Stimulated activated CD4-positive, alpha-beta T cell treated with anti-CD3 and anti-CD28 coated beads, Interleukin-1b, Interleukin-23, amount 100 ng/mL, for 48 hours (primary cell): ENCODE results near the gene CFAP77.
A peak's percentile ranks its signal among the peaks of the same experiment; 100 is the strongest.

Experiments
- DNase-seq: peaks from one replicate; pipeline ENCODE4 v3.0.0-alpha.2; 2020

Gene CFAP77

DNA sequence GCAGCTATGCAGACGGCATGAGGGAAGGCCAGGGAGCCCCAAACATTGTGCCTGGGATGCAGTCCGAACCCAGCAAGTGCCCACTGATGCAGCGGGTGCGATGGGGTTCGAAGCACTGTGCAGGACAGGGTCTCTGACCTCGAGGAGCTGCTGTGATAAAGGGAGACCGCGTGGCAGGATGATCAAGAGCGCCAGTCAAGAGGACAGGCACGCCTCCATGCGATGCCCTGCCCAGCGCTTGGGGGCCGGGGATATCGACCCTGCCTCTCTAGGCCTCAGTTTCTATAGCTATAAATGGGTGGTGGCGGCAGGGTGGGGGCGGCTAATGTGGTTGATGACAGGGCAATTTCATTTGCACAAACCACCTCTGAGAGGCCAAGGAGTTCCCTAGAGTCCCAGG lies 87.7 kb downstream of the CFAP77 start:
- no peak for DNase-seq

DNA sequence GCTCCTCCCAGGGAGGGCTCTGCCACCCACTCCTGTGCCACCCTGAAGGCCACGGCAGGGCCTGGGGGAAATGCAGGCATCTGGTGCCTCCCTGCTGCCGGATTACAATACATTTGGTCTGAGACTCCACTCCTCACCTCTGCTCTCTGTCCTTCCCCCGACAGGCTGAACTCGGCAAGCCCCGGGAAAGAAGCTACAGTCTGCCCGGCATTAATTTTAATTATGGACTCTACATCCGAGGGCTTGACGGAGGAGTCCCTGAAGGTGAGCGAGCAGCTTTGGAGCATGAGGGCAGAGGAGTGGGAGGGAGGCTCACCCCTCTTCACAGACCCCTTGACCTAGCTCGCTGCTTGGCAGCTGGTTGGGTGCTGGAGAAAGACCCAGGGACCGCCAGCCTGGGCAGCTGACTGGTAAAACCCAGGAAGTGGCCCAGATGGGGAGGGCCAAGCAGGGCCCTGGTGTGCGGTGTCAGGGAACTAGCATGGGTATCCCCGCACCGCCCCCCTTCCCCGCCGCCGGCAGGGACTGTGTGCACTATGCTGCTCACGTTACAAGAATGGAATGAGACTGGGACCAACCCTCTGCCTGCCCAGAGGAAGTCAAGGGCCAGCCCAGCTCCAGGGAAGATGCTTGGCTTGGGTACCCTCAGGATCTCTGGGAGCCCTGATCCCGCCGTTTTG lies 88.7 kb downstream of the CFAP77 start:
- no peak for DNase-seq

DNA sequence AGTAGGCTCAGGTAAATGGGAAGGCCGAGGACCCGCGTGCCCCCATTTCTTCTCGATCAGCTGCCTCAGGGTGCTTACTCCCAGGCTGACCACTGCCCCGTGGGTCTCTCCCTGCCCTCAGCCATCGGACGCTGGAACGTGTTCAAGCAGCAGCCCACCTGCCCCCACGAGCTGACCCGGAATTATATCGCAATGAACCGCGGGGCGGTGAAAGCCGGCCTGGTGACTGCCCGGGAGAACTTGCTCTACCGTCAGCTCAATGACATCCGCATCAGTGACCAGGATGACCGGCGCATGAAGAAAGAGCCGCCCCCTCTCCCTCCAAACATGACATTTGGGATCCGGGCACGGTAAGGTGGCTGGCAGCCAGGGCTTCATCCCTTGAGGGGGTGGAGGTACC lies 89.2 kb downstream of the CFAP77 start:
- no peak for DNase-seq

DNA sequence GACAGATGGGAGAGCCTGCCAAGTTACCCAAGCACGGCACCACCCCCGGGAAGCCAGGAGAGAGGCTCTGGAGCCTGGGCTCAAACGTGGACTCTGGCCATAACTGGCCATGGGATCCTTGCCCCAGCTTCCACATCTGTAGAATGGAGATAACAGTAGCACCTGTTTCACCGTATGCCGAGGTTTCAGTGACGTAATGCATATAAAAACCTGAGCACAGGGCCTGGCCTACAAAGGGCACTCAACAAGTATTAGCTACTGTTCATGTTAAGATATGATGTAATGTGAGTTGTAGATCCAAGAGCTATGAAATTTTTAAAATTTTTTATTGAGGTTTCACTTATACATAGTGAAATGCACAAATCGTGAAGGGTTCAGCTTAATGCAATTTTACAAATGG lies 90.2 kb downstream of the CFAP77 start:
- DNase-seq, result no peak

DNA sequence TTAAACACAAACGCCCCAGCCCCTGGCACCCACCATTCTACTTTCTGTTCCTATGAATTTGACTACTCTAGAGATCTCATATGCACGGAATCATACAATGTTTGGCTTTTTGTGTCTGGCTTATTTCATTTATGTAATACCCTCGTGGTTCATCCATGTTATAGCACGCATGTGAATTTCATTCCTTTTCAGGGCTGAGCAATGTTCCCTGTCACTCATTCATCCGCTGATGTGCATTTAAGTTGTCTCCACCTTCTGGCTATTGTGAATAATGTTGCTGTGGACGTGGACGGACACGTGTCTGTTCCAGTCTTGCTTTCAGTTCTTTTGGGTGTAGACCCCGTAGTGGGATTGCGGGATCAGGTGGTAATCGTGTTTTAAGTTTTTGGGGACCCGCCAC lies 92.5 kb downstream of the CFAP77 start:
- DNase-seq, result no peak

DNA sequence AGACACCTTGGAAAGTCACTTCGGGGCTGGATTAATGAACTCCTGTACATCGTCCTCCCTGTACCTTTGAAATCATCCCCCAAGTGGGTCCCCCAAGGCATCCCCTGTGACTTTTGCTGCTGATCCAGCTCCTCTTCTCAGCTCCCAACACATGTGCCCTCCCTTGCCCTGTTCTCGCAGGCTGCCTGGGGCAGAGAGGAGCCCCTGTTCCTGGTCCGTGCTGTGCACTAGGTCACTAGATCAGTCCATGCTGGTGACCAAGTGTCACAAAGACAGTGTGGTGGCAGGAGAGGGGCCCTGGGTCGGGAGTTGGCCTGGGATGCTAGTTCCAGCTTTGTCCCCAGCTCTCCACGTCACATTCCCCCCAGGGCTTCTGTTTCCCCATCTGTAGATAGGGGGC lies 93.1 kb downstream of the CFAP77 start:
- no peak for DNase-seq

DNA sequence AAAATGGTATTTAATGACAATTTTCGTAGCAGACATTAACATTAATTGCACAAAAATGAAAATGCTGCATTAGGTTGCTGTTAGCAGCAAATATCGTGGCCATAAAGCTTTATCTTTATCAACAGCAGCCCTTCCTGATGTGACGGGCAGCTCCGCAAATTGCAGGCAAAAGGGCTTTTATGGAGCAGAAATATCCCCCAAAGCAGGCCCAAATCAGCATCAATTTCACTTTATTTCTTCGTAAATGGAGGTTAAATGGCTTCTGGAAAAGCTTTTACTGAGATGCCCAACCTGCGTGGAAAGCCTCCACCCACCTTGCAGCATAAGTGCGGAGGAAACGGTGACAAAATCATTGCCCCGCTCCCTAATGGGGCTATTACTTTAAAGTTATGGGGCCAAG lies 94.5 kb downstream of the CFAP77 start:
- no peak for DNase-seq

DNA sequence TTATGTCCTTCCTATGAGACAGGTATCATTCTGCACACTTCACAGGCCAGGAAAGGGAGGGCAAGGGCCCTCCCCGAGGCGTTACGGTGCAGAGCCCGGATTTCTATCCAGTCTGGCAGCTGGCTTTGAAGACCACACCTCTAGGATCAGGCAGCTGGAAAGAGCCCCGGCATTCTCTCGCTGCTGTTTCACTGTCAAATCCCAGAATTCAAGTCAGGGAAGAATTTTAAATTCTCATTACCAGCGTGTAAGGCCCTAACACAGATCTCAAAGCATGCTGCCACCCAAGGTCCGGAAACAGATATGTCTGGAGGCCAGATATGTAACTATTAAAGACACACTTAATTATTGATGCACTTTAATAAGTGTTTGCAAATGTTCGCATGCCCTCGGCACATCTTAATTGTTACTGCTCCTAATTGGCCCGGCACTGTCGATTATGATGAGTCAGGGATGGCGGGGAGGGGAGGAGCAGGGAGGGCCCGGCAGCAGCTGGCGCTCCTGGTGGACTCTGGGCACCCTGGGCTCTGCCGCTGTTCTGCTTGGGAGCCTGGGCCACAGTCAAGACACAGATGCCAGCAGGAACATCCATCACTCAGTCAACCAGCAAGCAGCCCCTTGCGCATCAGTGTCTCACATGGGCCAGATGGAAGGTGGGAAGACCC lies 96.1 kb downstream of the CFAP77 start:
- DNase-seq, result no peak

DNA sequence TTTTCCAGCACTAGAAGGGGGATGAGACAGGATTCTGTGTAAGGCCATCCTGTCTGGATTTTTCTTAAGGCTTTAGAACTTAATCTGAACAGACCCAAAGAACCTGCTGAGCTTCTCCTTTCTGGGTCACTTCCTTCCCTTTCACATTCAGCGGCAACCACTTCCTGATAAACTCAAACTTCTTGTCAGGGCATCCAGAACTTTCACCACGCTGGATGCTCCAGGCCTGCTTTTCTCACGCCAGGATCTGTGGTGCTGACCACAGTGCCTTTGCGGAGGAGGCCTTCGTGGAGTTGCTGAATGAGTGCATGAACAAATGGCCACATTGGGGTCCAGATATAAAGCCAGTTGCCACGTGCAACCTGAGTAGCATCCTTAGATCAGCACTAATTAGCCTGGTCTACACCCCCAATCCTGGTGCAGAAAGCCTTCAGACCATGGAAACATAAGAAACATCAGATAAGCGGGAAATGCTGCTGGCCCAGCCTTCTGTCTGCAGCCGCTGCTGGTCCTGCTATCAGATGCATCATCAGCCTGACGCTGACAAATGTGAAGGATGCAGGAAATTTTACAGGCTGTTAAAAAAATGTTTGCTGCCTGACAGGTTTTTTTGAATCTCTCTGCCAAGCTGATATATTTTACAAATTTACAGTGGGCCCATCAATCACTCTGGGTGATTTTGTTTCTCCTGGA lies 97.1 kb downstream of the CFAP77 start:
- no peak for DNase-seq

DNA sequence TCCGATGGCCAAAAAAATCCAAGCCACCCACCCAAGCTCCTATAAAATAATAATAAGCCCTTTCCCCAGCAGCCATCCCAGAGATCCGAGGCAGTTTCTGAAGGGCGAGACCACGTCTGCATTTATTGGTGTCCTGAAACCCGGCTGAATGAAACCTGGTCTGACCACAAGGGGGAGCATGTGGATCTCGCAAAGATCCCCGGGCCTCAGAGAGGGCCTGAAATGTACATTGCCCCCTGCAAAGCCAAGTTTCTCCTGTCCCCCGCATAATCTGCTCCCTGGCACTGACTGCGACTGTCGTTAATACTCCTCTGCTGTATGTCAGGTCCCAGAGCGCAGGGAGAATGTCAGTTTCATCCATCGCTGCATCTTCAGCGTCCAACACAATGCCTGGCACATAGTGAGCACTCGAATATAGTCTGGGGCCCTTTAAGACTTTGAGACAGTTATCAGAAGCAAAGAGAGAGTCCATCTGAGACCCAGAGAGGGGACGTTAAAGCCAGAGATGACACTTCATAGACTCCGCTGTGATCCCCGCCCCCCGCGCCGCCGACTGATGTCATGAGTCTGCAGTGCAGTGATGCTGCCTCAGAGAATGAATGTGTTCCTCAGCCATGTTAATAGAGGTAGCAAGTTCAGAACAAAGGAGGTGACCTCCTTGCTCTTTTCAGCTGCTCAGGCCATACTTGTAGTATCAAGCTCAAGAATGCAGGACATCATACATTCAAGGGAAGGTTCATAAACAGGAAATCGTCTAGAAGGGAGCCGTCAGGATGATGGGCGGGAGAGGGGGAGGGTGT lies 97.9 kb downstream of the CFAP77 start:
- DNase-seq, result peak; percentile 63

DNA sequence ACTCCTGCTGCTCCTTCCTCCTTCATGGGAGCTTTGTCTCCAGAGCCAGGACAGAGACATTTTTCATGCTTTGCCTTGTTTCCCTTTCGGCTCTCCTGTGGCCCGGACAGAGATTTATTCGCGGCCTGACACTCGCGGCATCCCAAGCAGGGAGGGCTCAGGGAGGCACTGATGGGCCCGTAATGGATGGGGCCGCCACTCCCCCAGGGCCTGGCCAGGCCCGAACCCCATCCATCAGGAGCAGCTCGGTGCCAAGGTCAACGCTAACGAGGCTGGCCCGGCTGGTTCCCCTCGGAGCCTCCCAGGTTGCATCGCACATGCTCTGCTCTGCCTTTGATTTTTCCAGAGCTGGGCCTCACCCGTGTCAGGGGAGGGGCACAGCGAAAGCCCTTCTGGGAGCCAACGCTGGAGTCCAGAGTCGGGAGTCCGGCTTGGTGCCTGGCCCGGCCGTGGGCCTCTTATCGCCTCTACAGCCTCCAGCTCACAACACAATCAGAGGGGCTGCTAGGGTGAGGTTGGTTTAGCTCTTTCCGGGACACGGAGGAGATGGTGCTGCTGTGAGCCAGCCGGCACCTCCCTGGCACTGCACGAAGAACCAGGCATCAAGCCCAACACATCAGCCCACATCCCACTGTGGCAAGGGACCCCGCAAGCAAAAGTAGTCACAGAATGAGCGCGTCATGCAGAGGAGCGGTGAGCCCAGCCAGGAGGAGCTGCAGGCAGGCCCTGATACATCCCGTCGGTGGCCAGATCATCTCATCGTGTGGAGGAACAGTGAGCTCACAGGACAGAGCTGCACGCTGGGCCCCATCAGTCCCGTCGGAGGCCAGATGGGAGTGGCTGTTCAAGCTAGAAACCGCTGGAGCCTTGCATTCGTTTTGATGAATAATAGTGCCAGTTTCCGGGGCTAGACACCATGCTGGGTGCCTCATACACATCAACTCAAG lies 100.2 kb downstream of the CFAP77 start:
- no peak for DNase-seq

DNA sequence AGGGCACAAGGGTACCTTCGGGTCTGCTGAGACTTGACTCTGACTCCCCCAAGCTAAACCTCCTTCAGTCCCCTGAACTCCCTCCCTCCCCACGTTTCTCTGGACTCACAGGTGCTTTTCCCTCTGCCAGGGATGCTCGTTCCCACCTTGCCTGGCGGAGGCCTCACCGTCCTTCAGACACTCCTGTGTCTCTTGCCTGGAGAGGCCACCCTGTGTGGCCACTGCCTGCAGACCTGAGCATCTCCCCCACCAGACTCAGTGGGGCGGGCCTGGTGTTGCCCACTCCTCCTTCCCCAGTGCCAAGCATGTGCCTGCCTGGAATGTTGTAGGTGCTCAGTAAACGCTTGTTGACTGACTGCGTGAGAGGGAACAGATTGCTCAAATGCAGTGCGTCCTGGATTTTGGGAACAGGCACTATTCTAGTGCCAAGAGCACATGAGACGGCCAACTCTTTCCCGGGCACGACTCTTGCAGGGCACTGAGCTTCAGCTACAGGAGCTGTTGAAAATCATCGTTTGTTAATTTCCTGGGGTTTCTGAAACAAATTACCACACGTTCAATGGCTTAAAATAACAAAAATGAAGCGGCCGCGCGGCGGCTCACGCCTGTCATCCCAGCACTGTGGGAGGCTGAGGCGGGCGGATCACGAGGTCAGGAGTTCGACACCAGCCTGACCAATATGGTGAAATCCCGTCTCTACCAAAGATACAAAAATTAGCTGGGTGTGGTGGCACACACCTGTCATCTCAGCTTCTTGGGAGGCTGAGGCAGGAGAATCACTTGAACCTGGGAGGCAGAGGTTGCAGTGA lies 101.4 kb downstream of the CFAP77 start:
- DNase-seq, result no peak

DNA sequence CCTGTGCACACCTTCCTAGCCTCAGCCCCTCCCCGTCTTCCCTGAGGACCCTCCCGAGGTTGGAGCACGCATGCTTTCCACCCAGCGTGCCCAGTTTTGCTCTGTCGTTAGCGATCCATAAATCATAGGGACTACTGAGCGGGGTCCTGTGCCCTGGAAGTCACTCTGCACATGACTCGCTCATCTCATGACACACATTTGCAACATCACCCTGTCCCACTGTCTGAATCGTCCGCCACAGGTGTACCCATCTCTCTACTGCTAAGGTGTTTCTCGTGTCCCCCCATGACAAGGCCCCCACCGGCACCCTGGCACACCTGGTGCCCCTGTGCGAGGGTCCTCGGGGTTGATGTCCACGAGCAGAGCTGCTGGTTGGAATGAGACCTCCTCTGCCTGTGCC lies 103.4 kb downstream of the CFAP77 start:
- no peak for DNase-seq

DNA sequence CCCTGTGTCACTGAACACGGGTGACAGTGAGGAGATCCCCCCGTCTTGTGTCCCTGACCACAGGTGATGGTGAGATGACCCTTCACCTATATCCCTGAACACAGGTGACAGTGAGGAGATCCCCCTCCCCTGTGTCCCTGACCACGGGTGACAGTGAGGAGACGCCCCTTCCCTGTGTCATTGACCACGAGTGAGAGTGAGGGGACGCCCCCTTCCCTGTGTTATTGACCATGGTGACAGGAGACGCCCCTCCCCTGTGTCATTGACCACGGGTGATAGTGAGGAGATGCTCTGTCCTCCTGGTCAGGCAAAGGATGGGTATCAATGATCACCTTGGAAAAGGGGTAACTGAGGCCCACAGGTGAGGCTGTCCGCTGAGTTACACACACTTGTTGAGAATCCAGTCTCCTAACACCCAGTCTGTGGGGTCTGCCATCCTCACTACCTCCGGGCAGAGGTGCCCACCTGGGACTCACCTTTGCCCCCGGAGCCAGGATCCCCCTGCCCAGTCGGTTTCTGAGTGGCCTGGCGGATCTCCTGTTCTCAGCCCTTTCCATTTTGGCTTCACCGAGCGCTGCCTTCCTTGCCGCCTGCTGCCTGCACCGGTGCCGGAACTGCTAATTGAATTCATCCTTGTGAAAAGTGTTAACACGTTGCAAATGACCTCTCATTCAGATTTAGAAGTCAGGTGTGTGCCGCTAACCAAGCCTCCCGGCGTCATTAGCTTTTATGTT lies 104.2 kb downstream of the CFAP77 start:
- DNase-seq, result no peak

DNA sequence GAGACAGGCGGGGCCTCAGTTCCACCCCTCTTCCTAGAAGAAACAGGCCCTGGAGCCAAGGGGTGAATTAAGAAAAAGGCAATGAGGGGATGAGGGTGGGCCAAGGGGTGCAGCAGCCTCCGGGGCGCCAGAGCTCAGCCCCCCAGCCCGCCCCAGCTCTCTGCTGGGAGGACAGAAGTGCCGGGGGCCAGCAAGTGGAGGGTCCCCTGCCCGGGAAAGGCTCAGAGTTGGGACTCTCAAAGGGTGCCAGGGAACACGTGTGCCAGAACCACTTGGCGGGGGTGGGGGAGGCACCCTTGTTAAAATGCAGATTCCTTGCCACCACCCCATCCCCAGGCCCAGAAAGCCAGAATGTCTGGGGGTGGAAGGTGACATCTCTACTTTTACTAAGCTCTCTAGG lies 104.8 kb downstream of the CFAP77 start:
- no peak for DNase-seq

DNA sequence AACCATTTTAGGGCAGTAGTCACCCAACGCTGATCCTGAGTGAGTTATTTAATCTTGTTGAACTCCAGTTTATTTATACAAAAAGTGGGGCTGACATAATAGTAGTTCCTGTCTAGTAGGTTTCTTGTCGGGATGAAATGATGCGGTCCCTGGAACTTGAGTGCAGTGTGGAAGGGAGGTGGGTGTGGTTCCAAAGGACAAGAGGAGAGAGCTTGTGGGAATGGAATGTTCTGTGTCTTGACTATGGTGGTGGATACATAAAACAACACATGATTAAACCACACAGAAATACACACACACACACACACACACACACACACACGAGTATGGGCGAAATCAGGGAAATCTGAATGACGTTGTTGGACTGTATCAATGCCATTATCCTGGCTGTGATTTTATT lies 106.3 kb downstream of the CFAP77 start:
- no peak for DNase-seq

DNA sequence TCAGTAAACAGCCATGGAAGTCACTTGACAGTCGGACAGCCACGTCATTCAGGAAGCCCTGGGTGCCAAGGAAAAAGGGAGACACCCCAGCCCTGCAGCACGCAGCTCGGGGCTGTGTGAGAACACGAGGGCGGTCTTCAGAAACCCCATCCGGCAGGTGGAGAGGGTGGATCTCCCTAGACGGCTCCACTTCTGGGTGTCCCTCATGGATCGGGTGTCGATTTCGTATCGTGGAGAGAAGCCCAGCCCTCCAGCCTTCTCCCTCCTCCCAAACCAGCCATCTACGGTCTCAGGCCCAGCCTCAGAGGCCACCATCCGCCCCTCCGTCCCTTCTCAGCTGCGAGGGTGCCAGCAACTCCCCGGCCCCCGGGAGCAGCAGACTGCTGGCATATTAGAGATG lies 106.9 kb downstream of the CFAP77 start:
- no peak for DNase-seq

DNA sequence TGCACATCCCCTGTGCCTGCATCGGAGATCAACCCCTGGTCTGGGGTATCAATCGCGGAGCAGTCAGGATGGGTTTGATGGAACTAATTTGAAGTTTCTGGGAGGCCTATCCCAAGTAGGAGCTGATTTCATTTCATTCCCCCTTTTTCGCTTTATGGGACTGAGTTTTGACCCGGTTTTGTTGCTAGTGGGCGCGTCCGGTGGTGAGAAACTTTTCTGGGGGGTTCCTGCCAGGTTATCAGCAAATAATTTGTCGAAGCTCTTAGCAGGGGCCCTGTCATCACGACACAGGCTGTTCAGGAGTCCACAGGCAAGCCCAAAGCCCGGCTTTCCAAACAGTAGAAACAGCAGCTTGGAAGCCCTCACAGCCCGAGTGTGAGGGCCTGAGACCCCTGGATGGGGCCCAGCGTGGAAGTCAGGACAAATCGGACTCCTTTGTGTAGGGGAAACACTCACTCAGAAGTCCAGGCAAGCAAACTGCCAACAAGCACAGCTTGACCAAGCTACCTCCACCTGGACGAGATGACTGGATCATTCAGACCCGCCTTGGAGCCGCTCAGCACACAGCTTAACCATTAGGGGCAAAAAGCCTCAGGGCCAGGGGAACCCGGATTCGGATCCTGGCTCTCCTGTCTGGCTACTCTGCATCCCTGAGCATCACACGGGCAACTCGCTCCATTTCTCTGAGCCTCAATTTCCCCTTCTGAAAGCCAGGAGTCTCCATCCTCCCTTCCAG lies 108.0 kb downstream of the CFAP77 start:
- DNase-seq, result no peak

DNA sequence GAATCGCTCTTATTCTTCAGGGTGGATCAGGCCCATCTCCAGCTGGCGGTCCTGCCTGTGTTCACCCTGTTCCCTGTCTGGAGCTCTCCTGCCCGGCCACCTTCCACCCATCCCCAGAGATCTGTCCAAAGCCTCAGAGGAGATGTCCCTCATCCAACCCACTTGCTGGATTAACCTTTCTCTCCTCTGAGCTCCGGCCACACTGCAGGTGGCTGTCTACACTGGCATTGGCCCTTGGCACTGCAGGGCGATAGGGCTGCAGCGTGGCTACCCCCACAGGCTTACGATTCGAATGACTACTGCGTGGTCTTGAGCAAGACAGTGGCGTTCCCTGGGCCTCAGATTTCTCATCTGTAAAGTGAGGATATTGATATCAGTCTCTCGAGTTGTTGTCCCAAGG lies 108.6 kb downstream of the CFAP77 start:
- no peak for DNase-seq

DNA sequence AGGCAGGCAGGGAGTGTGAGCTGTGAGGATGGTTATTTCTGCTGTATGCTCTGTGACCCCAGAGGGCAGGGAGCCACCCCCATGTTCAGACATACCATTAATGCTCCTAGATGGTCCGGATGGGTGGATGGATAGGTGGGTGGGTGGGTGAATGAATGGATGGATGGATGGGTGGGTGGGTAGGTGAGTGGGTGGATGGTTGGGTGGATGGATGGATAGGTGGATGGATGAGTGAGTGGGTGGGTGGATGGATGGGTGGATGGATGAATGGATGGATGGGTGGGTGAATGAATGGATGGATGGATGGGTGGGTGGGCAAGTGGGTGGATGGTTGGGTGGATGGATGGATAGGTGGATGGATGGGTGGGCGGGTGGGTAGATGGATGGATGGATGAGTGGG lies 109.0 kb downstream of the CFAP77 start:
- no peak for DNase-seq
